HFFc6 (cell line): ENCODE results near the gene SFXN4. TPM values are rescaled to one million over a fixed set of nuclear protein-coding genes. Genes with fewer than 3 reads are reported as not detected.
A peak's percentile ranks its signal among the peaks of the same experiment; 100 is the strongest.
"Not testable (repeated sequence)": the region's sequence is repeated elsewhere in the genome, so short reads cannot be mapped to it uniquely, and the experiment has no call there.

Experiments used
- DNase-seq: peaks from one replicate; pipeline ENCODE4 v3.0.0-alpha.2; 2018
- H3K27ac Mint-ChIP-seq: 2 replicates; pipeline ENCODE4 v1.8.0; 2020; ENCODE audit warnings: mild to moderate bottlenecking, mixed read lengths
- H3K27me3 Mint-ChIP-seq: 2 replicates; pipeline ENCODE4 v1.8.0; 2021; ENCODE audit warnings: mild to moderate bottlenecking, moderate library complexity, mixed read lengths; ENCODE audit not compliant: insufficient read depth
- H3K36me3 Mint-ChIP-seq: 2 replicates; pipeline ENCODE4 v1.8.0; 2021; ENCODE audit warnings: low read depth, mixed read lengths
- H3K4me1 Mint-ChIP-seq: 2 replicates; pipeline ENCODE4 v1.8.0; 2020; ENCODE audit warnings: low read depth, mixed read lengths
- H3K4me3 Mint-ChIP-seq: 2 replicates; pipeline ENCODE4 v1.8.0; 2020; ENCODE audit warnings: mild to moderate bottlenecking, moderate library complexity, mixed read lengths
- H3K9me3 Mint-ChIP-seq: 2 replicates; pipeline ENCODE4 v1.8.0; 2020; ENCODE audit warnings: mild to moderate bottlenecking, mixed read lengths
- total RNA-seq, 6 experiments: library from RNA; stranded (reverse); fragmentation: NEBNext Ultra II Directional; extraction: Animal tissue kit (Norgen Biotek cat#: 25700); gene quantifications; 2 replicates in 1 of 6; 3 replicates in 5 of 6; pipeline ENCODE4 v1.2.3, GENCODE V29; 2021
- TF ChIP-seq, protein P1 (sequence below): fragments of 200-600 bp; sonication (generic); IDR thresholded peaks from 2 replicates; pipeline ENCODE4 v1.5.0; 2021; ENCODE audit warnings: antibody characterized with exemption, mild to moderate bottlenecking

The SFXN4 gene
- total RNA-seq, 6 experiments from 2014 or later: 10.9 to 18.5 (median 14.2) TPM

DNA sequence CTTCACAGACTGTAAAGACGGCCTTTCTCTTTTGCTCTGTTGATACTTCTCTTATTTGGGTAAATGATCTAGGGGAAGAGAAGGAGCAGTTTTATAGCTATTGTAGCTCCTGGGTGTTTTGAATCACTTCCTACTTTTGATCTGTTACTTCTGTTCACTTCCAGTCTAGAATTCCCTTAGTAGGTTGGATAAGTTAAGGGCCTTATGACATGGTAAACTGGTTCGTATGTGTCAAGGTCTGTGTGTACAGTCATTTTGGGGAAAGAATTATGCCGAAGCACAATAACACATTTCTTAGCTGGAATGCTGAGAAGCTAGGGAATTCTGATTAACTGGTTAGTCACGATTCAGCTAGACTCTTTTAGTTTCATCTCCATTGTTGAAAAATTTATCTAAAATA, 53.5 kb downstream of the SFXN4 start:
- TF ChIP-seq, protein P1, sequence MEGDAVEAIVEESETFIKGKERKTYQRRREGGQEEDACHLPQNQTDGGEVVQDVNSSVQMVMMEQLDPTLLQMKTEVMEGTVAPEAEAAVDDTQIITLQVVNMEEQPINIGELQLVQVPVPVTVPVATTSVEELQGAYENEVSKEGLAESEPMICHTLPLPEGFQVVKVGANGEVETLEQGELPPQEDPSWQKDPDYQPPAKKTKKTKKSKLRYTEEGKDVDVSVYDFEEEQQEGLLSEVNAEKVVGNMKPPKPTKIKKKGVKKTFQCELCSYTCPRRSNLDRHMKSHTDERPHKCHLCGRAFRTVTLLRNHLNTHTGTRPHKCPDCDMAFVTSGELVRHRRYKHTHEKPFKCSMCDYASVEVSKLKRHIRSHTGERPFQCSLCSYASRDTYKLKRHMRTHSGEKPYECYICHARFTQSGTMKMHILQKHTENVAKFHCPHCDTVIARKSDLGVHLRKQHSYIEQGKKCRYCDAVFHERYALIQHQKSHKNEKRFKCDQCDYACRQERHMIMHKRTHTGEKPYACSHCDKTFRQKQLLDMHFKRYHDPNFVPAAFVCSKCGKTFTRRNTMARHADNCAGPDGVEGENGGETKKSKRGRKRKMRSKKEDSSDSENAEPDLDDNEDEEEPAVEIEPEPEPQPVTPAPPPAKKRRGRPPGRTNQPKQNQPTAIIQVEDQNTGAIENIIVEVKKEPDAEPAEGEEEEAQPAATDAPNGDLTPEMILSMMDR: no peak
- peak overlapping the region; percentile 56; the same call in 1 of the 2 replicates for H3K4me3 Mint-ChIP-seq
- H3K4me1 Mint-ChIP-seq: peaks cover 37% of the 10 kb centered on the region
- no peaks in the 10 kb centered on the region; the same call in 1 of the 2 replicates for H3K27me3 Mint-ChIP-seq
- H3K27ac Mint-ChIP-seq: peak overlapping the region; percentile 85
- H3K36me3 Mint-ChIP-seq: peaks cover 16% of the 10 kb centered on the region
- no peaks in the 10 kb centered on the region for H3K9me3 Mint-ChIP-seq
- peak; percentile 68 for DNase-seq

- not testable (repeated sequence) for H3K4me3 Mint-ChIP-seq, H3K36me3 Mint-ChIP-seq, H3K9me3 Mint-ChIP-seq, H3K27me3 Mint-ChIP-seq, DNase-seq, H3K27ac Mint-ChIP-seq
- peaks cover 13% of the 10 kb centered on the region for H3K4me1 Mint-ChIP-seq
Observed at GRCh38 chr10:119107771-119108170, 57.7 kb downstream of the SFXN4 start.

DNA sequence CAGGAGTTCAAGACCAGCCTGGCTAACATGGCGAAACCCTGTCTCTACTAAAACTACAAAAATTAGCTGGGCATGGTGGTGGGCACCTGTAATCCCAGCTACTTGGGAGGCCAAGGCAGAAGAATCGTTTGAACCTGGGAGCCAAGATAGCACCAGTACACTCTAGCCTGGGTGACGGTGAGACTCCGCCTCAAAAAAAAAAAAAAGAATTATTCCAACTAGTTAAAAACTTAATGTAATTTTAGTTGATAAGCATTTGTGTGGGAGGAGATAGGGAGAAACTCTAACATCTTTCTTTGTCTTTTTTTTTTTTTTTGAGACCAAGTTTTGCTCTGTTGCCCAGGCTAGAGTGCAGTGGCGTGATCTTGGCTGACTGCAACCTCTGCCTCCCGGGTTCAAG, 58.4 kb downstream of the SFXN4 start:
- H3K27ac Mint-ChIP-seq, DNase-seq, H3K27me3 Mint-ChIP-seq, H3K9me3 Mint-ChIP-seq, H3K4me3 Mint-ChIP-seq, H3K4me1 Mint-ChIP-seq, H3K36me3 Mint-ChIP-seq: not testable (repeated sequence)

DNA sequence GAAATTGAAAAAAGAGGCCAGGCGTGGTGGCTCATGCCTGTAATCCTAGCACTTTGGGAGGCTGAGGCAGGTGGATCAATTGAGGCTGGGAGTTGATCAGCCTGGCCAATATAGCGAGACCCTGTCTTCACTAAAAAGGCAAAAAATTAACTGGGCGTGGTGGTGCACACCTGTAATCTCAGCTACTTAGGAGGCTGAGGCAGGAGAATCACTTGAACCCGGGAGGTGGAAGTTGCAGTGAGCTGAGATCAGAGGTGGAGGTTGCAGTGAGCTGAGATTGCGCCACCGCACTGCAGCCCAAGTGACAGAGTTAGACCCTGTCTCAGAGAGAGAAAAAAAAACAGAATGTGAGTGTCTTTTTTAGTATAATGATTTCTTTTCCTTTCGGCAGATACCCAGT, 59.6 kb downstream of the SFXN4 start:
- H3K4me3 Mint-ChIP-seq, H3K36me3 Mint-ChIP-seq, H3K27me3 Mint-ChIP-seq, DNase-seq, H3K27ac Mint-ChIP-seq, H3K9me3 Mint-ChIP-seq: not testable (repeated sequence)
- H3K4me1 Mint-ChIP-seq: peaks cover 11% of the 10 kb centered on the region

- Mint-ChIP-seq H3K36me3 (peaks cover 5% of the 10 kb centered on the region; the same call in 1 of the 2 replicates), H3K4me1 (peaks cover 19% of the 10 kb centered on the region), H3K4me3 (peak overlapping the region; percentile 88), H3K27ac (no peak overlapping the region), H3K27me3 (peaks cover 3% of the 10 kb centered on the region; the same call in 1 of the 2 replicates), H3K9me3 (no peaks in the 10 kb centered on the region)
- DNase-seq: no peak
- TF ChIP-seq, protein P1: no peak
Observed at GRCh38 chr10:119105155-119105554, 60.4 kb downstream of the SFXN4 start.

DNA sequence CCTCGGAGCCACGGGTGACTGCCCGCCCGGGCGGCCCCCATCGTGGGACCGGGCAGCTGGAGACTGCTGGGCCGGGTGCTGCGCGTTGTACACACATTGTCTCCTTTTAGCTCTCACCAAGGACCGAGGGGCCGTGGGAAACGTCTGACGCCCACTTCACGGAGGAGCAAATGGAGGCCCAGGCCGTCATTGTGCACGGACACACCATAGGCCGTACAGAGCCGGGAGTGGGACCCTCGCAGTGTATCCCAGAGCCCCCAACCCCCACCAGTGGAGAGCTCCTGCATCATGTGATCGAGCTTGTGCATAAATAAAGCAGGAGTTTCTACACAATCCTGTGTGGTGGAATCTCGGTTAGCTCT, 60.9 kb downstream of the SFXN4 start:
- no peak overlapping the region for H3K27ac Mint-ChIP-seq
- H3K27me3 Mint-ChIP-seq: peaks cover 3% of the 10 kb centered on the region; the same call in 1 of the 2 replicates
- TF ChIP-seq, protein P1: no peak
- H3K36me3 Mint-ChIP-seq: peaks cover 5% of the 10 kb centered on the region; the same call in 1 of the 2 replicates
- no peaks in the 10 kb centered on the region for H3K9me3 Mint-ChIP-seq
- no peak for DNase-seq
- H3K4me1 Mint-ChIP-seq: peaks cover 19% of the 10 kb centered on the region
- peak overlapping the region; percentile 88 for H3K4me3 Mint-ChIP-seq

DNA sequence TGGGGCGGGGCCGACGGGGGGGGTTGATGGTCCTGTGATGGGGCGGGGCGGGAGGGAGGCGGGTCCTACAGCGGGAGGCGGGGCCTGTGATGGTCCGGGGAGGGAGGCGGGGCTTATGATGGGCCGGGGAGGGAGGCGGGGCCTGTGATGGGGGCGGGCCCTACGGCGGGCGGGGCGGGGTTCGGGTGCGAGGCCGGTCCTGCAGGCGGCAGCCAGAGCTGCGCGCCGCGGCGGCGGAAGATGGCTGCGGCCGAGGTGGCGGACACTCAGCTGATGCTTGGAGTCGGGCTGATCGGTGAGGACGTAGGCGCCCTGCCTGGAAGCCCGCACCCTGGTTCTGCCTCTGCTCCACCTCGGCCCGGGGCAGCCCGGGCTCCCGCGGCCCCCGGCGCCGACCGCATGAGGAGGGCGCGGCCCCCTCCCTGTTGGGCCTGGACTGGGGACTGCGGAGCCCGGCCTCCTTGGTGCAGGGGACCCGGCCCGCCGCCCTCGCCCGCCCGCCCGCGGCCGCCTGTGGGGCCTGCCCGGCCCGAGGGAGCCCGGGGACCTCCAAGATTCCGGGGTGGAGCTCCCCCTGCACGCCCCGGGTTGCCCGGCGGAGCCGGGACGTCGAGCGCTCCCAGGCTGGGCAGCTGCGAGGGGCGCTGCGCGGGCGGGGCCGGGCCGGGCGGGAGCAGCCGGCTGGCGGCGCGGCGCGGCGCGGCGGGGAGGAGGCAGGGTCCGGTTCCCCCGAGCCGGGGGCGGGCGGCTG, 61.4 kb downstream of the SFXN4 start, which contains the start of gene DENND10:
Gene DENND10, plus strand, starts transcription at position 211 of the 751 bp plus-strand sequence. Its CDS starts 30 bp downstream, at position 241.
- TF ChIP-seq, protein P1: no peak
- peaks cover 5% of the 10 kb centered on the region; the same call in 1 of the 2 replicates for H3K36me3 Mint-ChIP-seq
- peaks cover 19% of the 10 kb centered on the region for H3K4me1 Mint-ChIP-seq
- H3K27ac Mint-ChIP-seq: no peak within 1 kb of the TSS
- peak; percentile 52 for DNase-seq
- H3K9me3 Mint-ChIP-seq: no peaks in the 10 kb centered on the region
- peaks cover 3% of the 10 kb centered on the region; the same call in 1 of the 2 replicates for H3K27me3 Mint-ChIP-seq
- peak within 1 kb of the TSS; percentile 88 for H3K4me3 Mint-ChIP-seq
